ENCODE measurements around the gene ASMTL.

- no peak for TF ChIP-seq CTCF (IDR thresholded peaks at IDR 0.05)
- no peak for TF ChIP-seq POLR2A (IDR thresholded peaks at IDR 0.05)
Observed at GRCh38 chrX:1423215-1423614, 29.5 kb downstream of the ASMTL start.

Data from gastroesophageal sphincter (tissue), 3 donors.